ENCODE measurements around the gene CLDN19.
A peak's percentile ranks its signal among the peaks of the same experiment; 100 is the strongest.

Gene CLDN19, protein sequence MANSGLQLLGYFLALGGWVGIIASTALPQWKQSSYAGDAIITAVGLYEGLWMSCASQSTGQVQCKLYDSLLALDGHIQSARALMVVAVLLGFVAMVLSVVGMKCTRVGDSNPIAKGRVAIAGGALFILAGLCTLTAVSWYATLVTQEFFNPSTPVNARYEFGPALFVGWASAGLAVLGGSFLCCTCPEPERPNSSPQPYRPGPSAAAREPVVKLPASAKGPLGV

GRCh38 chr1:42739753-42740700, at the start of gene CLDN19:
Gene CLDN19, minus strand, starts transcription at chr1:42740236. Its CDS starts 173 bp downstream, at chr1:42740063.
- H3K36me3 Mint-ChIP-seq = no peaks in the 10 kb centered on the region
- no peaks in the 10 kb centered on the region for H3K9me3 Mint-ChIP-seq
- H3K27ac Mint-ChIP-seq = no peak within 1 kb of the TSS
- H3K4me1 Mint-ChIP-seq = peaks cover 9% of the 10 kb centered on the region
- no peaks in the 10 kb centered on the region for H3K27me3 Mint-ChIP-seq
- H3K4me3 Mint-ChIP-seq = no peak within 1 kb of the TSS

DNA sequence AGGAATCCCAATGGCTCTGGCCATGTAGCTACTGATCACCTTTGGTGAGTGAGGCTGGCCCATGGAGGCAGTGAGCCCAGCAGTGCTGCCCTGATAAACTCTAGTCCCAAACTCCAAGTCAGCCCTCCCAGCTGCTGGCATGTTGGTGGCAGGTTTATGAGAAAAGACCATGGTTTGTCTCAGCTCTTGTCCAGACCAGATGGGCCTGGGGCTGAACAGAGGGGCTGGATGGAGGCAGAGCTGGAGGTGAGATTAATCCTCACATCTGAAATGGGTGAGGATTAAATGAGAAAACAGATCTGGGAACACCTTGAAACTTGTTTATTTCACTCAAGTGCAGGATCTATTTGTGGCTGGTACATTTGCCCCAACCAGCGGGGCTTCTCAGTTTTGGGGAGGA, 48.0 kb upstream of the CLDN19 start:
- no peaks in the 10 kb centered on the region for H3K27me3 Mint-ChIP-seq
- no peaks in the 10 kb centered on the region for H3K9me3 Mint-ChIP-seq
- no peak overlapping the region for H3K27ac Mint-ChIP-seq
- H3K4me1 Mint-ChIP-seq = peaks cover 15% of the 10 kb centered on the region
- H3K36me3 Mint-ChIP-seq = no peaks in the 10 kb centered on the region
- no peak overlapping the region for H3K4me3 Mint-ChIP-seq

- Mint-ChIP-seq H3K27me3 (no peaks in the 10 kb centered on the region), H3K27ac (no peak overlapping the region), H3K4me3 (peak overlapping the region; percentile 78), H3K4me1 (peaks cover 15% of the 10 kb centered on the region), H3K36me3 (peaks cover 3% of the 10 kb centered on the region), H3K9me3 (no peaks in the 10 kb centered on the region)
Observed at GRCh38 chr1:42786097-42786496, 46.1 kb upstream of the CLDN19 start.

- Mint-ChIP-seq H3K27me3 (no peaks in the 10 kb centered on the region), H3K27ac (no peak within 1 kb of the TSS), H3K9me3 (no peaks in the 10 kb centered on the region), H3K4me3 (peak within 1 kb of the TSS; percentile 78), H3K36me3 (peaks cover 8% of the 10 kb centered on the region), H3K4me1 (peaks cover 15% of the 10 kb centered on the region)
Observed at GRCh38 chr1:42784946-42785693, 45.1 kb upstream of the CLDN19 start, which contains the start of gene TMEM269. Gene TMEM269, plus strand, starts transcription at chr1:42784991. Its CDS starts 4,903 bp downstream, at chr1:42789894.

- Mint-ChIP-seq H3K9me3 (no peaks in the 10 kb centered on the region), H3K27me3 (no peaks in the 10 kb centered on the region), H3K27ac (no peak overlapping the region), H3K4me3 (no peak overlapping the region), H3K36me3 (peaks cover 8% of the 10 kb centered on the region), H3K4me1 (peaks cover 15% of the 10 kb centered on the region)
Observed at GRCh38 chr1:42784547-42784945, 44.5 kb upstream of the CLDN19 start.

DNA sequence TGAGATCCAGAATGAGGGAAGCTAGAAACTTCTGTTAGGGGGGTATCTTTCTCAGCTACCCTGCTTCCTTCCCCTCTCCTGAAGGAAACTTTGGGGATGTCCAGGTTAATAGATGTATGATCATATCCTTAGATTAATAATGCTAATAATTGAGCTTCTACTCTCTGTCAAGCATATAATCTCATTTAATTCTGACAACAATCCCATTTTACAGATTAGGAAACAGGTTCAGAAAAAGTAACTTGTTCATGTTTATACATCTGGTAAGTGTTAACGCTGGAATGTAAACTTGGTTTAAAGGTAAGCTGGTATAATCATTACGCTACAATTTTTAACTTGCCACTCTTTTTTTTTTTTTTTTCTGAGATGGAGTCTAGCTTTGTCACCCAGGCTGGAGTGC, 43.1 kb upstream of the CLDN19 start:
- Mint-ChIP-seq H3K27ac (no peak overlapping the region), H3K9me3 (no peaks in the 10 kb centered on the region), H3K4me1 (peaks cover 15% of the 10 kb centered on the region), H3K4me3 (no peak overlapping the region), H3K36me3 (peaks cover 9% of the 10 kb centered on the region), H3K27me3 (no peaks in the 10 kb centered on the region)

DNA sequence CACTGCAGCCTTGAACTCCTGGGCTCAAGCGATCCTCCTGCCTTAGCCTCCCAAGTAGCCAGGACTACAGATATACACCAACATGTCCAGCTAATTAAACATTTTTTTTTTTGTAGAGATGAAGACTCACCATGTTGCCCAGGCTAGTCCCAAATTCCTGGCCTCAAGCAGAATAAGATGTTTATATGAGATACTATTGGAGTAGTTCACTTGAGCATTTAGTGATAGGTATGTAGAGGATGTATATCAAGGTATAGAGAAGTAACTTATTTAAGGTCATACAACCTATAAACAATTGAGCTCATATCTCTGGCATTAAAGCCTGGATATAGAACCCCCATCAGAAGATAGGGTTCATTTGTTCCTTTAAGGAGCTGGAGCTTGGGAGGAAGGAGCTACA, 40.1 kb upstream of the CLDN19 start:
- Mint-ChIP-seq H3K9me3 (no peaks in the 10 kb centered on the region), H3K4me1 (peaks cover 6% of the 10 kb centered on the region), H3K27me3 (no peaks in the 10 kb centered on the region), H3K27ac (no peak overlapping the region), H3K36me3 (peaks cover 14% of the 10 kb centered on the region), H3K4me3 (no peak overlapping the region)

- no peak overlapping the region for H3K4me3 Mint-ChIP-seq
- H3K27ac Mint-ChIP-seq = peak overlapping the region; percentile 30
- no peaks in the 10 kb centered on the region for H3K9me3 Mint-ChIP-seq
- H3K36me3 Mint-ChIP-seq = peaks cover 16% of the 10 kb centered on the region
- H3K27me3 Mint-ChIP-seq = no peaks in the 10 kb centered on the region
- peaks cover 4% of the 10 kb centered on the region for H3K4me1 Mint-ChIP-seq
Observed at GRCh38 chr1:42779725-42780124, 39.7 kb upstream of the CLDN19 start.

GRCh38 chr1:42777852-42778251, 37.8 kb upstream of the CLDN19 start:
- H3K9me3 Mint-ChIP-seq = no peaks in the 10 kb centered on the region
- no peaks in the 10 kb centered on the region for H3K27me3 Mint-ChIP-seq
- H3K4me1 Mint-ChIP-seq = peaks cover 10% of the 10 kb centered on the region
- H3K4me3 Mint-ChIP-seq = no peak overlapping the region
- H3K27ac Mint-ChIP-seq = no peak overlapping the region
- peaks cover 16% of the 10 kb centered on the region for H3K36me3 Mint-ChIP-seq

DNA sequence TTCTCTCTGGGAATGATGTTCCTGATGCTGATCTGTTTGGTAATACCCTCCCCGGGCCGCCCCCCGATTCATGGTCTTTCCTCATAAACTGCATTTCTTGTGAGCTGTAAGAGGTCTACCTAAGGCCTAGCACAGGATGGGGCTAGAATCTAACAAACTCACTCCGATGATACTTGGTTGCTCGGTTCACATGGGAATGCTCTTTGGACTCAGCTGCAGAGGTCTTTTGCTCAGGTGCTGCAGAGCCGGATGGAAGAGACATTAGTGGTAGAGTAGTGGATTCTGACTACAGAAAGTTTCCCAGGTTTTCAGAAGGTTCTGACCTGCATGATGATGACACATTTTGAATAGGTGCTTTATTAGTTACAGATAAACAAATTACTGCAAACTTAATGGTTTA, 36.5 kb upstream of the CLDN19 start:
- H3K36me3 Mint-ChIP-seq = peaks cover 13% of the 10 kb centered on the region
- H3K27ac Mint-ChIP-seq = no peak overlapping the region
- no peaks in the 10 kb centered on the region for H3K27me3 Mint-ChIP-seq
- no peak overlapping the region for H3K4me3 Mint-ChIP-seq
- no peaks in the 10 kb centered on the region for H3K9me3 Mint-ChIP-seq
- peaks cover 17% of the 10 kb centered on the region for H3K4me1 Mint-ChIP-seq

DNA sequence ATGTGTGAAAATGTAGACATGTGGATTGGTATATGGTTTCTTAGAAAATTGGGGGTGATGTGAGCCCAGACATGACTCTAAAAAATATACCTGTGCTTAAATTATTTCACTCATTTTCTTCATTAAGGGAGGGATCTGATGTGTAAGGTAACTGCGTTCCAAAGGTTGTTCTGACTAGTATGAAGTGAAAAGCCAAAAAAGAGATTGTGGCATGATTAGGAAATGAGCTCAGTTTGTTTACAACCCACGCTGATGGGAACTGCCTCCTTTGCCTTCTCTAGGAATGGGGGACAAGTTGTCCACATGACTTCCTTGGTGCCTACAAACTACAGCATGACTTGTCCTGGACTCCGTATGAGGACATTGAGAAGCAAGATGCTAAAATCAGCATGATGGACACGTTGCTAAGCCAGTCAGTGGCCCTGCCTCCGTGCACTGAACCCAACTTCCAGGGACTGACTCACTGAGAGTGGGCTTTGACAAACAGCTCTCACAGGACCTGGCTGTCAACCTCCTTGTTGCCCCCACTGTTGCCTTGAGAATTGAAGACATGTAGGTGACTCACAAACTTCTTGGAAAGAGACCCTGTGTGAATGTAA, 35.0 kb upstream of the CLDN19 start:
- no peaks in the 10 kb centered on the region for H3K27me3 Mint-ChIP-seq
- no peak overlapping the region for H3K4me3 Mint-ChIP-seq
- no peaks in the 10 kb centered on the region for H3K9me3 Mint-ChIP-seq
- H3K4me1 Mint-ChIP-seq = peaks cover 28% of the 10 kb centered on the region
- H3K36me3 Mint-ChIP-seq = peaks cover 13% of the 10 kb centered on the region
- H3K27ac Mint-ChIP-seq = no peak overlapping the region

GRCh38 chr1:42773420-42773819, 33.4 kb upstream of the CLDN19 start:
- Mint-ChIP-seq H3K27ac (no peak overlapping the region), H3K9me3 (no peaks in the 10 kb centered on the region), H3K36me3 (peaks cover 15% of the 10 kb centered on the region), H3K4me1 (peaks cover 42% of the 10 kb centered on the region), H3K27me3 (no peaks in the 10 kb centered on the region), H3K4me3 (no peak overlapping the region)

DNA sequence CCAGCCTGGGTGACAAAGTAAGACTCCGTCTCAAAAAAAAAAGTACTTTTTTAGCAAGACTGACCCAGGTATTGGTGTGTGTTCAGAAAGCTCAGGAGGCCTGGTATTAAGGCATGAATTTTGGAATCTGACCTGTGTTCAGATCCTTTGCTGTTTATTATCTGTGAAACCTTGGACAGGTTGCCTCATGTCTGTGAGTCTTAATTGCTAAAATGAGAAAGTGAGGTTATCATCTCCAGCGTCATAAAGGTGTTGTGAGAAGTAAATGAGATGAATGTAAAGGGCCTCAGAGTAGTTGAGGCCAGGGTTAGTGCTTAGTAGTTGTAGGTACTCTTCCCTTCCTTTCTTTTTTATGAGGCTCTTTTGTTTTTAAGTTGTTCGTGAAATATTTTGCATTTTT, 29.8 kb upstream of the CLDN19 start:
- peak overlapping the region; percentile 74 for H3K4me3 Mint-ChIP-seq
- H3K27ac Mint-ChIP-seq = no peak overlapping the region
- H3K9me3 Mint-ChIP-seq = no peaks in the 10 kb centered on the region
- H3K27me3 Mint-ChIP-seq = no peaks in the 10 kb centered on the region
- peaks cover 41% of the 10 kb centered on the region for H3K4me1 Mint-ChIP-seq
- H3K36me3 Mint-ChIP-seq = peaks cover 9% of the 10 kb centered on the region

GRCh38 chr1:42768172-42768571, 28.1 kb upstream of the CLDN19 start:
- Mint-ChIP-seq H3K4me1 (peaks cover 39% of the 10 kb centered on the region), H3K27ac (peak overlapping the region; percentile 86), H3K27me3 (no peaks in the 10 kb centered on the region), H3K4me3 (peak overlapping the region; percentile 97), H3K36me3 (peaks cover 8% of the 10 kb centered on the region), H3K9me3 (no peaks in the 10 kb centered on the region)

DNA sequence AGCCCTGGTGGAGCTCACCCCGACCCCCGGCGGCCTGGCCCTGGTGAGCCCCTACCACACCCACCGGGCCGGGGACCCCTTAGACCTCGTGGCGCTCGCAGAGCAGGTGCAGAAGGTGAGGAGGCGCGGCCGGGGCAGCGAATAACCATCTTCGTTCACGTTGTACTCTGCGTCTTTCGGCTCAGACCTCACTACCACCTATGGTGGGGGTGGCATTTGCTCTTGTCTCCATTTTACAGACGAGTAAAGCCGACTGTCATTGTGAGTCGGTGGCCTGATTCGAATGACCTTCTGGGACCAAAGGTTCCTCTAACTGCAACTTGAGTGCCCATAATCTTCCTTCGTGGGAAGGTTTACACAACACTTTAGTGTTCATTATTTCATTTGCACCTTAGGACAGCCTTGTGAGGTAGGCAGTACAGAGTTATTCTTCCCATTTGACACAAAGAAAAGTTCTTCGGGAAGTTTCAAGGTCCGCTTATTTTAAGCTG, 27.5 kb upstream of the CLDN19 start:
- peaks cover 35% of the 10 kb centered on the region for H3K4me1 Mint-ChIP-seq

More for the DNA sequence above, 27.5 kb upstream of the CLDN19 start:
- peak overlapping the region; percentile 97 for H3K4me3 Mint-ChIP-seq
- peak overlapping the region; percentile 86 for H3K27ac Mint-ChIP-seq
- H3K9me3 Mint-ChIP-seq = no peaks in the 10 kb centered on the region
- peaks cover 8% of the 10 kb centered on the region for H3K36me3 Mint-ChIP-seq
- no peaks in the 10 kb centered on the region for H3K27me3 Mint-ChIP-seq
